Transverse colon (tissue), 3 donors: ENCODE data around the gene TMEM117.

Experiments
- POLR2A ChIP-seq: fragments of 450-650 bp; IDR thresholded peaks from one replicate; pipeline ENCODE4 v1.6.1; 2016; ENCODE audit warnings: antibody characterized with exemption, mild to moderate bottlenecking, moderate library complexity
- TF ChIP-seq, protein P1 (sequence below), 5 experiments: fragments of 200-600 bp in 3 of 5; fragments of 450-650 bp in 2 of 5; sonication (generic) in 3 of 5; IDR thresholded peaks; 1 replicate in 2 of 5; 2 replicates in 3 of 5; pipeline ENCODE4 v1.5.1; 2016 to 2017; ENCODE audit warnings: antibody characterized with exemption in 5 of 5, inconsistent platforms in 3 of 5, mild to moderate bottlenecking in 2 of 5, moderate library complexity in 1 of 5

DNA sequence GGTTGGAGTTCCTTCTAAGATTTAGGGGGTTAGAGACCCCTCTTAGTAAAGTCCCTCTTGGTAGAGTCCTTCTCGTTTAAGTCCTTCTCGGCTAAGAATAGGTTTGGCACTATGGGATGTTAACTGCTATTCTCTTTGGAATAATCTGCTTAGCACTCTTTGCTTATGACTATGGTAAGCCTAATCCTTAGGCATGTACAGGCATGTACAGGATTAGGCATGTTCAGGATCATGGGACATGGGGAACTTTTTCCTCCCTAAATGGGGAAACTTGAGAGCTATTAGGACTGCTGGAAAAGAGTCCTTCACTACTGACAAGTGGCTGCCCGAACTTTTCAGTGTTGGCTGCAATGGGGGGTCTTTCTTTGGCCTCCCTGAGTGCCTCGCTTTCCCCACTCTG, 193.3 kb downstream of the TMEM117 start:
- TF ChIP-seq POLR2A, result no peak
- TF ChIP-seq, protein P1, sequence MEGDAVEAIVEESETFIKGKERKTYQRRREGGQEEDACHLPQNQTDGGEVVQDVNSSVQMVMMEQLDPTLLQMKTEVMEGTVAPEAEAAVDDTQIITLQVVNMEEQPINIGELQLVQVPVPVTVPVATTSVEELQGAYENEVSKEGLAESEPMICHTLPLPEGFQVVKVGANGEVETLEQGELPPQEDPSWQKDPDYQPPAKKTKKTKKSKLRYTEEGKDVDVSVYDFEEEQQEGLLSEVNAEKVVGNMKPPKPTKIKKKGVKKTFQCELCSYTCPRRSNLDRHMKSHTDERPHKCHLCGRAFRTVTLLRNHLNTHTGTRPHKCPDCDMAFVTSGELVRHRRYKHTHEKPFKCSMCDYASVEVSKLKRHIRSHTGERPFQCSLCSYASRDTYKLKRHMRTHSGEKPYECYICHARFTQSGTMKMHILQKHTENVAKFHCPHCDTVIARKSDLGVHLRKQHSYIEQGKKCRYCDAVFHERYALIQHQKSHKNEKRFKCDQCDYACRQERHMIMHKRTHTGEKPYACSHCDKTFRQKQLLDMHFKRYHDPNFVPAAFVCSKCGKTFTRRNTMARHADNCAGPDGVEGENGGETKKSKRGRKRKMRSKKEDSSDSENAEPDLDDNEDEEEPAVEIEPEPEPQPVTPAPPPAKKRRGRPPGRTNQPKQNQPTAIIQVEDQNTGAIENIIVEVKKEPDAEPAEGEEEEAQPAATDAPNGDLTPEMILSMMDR (IDR thresholded peaks at IDR 0.05), result no peak
